Posterior vena cava (tissue), 2 donors: ENCODE results near the gene VPS50. TPM values are rescaled to one million over a fixed set of nuclear protein-coding genes. Genes with fewer than 3 reads are reported as not detected.
"Not testable (repeated sequence)": the region's sequence is repeated elsewhere in the genome, so short reads cannot be mapped to it uniquely, and the experiment has no call there.

Experiments used
- DNase-seq: peaks from one replicate; pipeline ENCODE4 v3.0.0-alpha.2; 2020; ENCODE audit warnings: low spot score
- intact Hi-C, 2 donors: fragments of 100-400 bp; cut with DNase I; formaldehyde crosslinking; loops; one replicate each; pipeline versions ENCODE4 v1.14.1 to v1.14.2; 2022 to 2023
- total RNA-seq, 2 donors: library from RNA; stranded (reverse); fragmentation: NEBNext Ultra II Directional; extraction: Animal tissue kit (Norgen Biotek cat#: 25700); gene quantifications; one replicate each; pipeline ENCODE4 v1.2.1, GENCODE V29; 2021
- donor health status: DM: yes; HTN: yes; CAD: no.
- donor health status: DM: yes; HTN: yes; CAD: no.

Gene VPS50
- total RNA-seq, 2 donors from 2014 or later, result 25.7 to 25.8 TPM

GRCh38 chr7:93320887-93321286 is 88.7 kb downstream of the VPS50 start:
- no peak for DNase-seq
- intact Hi-C loops, result no loop called here

- DNase-seq, intact Hi-C loops: not testable (repeated sequence)
Observed at GRCh38 chr7:93326291-93326690, 94.1 kb downstream of the VPS50 start.

- DNase-seq, result no peak
Observed at GRCh38 chr7:93327006-93327633, 95.0 kb downstream of the VPS50 start.

GRCh38 chr7:93331706-93332105 is 99.5 kb downstream of the VPS50 start:
- no peak for DNase-seq
- intact Hi-C loops, result no loop called here

More at GRCh38 chr7:93327006-93327633, 95.0 kb downstream of the VPS50 start:
- intact Hi-C loops, result no loop called here

GRCh38 chr7:93332172-93332571 is 100.0 kb downstream of the VPS50 start:
- intact Hi-C loops, result no loop called here
- no peak for DNase-seq

GRCh38 chr7:93337052-93337451 is 104.9 kb downstream of the VPS50 start:
- intact Hi-C loops, result no loop called here
- DNase-seq, result no peak

- DNase-seq, intact Hi-C loops: not testable (repeated sequence)
Observed at GRCh38 chr7:93342178-93342577, 110.0 kb downstream of the VPS50 start.

GRCh38 chr7:93350338-93350737 is 118.2 kb downstream of the VPS50 start:
- DNase-seq, result no peak
- intact Hi-C loops, result no loop called here

GRCh38 chr7:93352881-93353280 is 120.7 kb downstream of the VPS50 start:
- intact Hi-C loops, result no loop called here
- no peak for DNase-seq

- intact Hi-C loops, result no loop called here
- no peak for DNase-seq
Observed at GRCh38 chr7:93354815-93355214, 122.6 kb downstream of the VPS50 start.

GRCh38 chr7:93359520-93360198 is 127.5 kb downstream of the VPS50 start:
- DNase-seq, result no peak
- intact Hi-C loops, result no loop called here

GRCh38 chr7:93361853-93362252 is 129.7 kb downstream of the VPS50 start:
- intact Hi-C loops, result no loop called here
- DNase-seq, result no peak

GRCh38 chr7:93364806-93365205 is 132.6 kb downstream of the VPS50 start:
- intact Hi-C loops, result no loop called here

GRCh38 chr7:93365341-93365740 is 133.2 kb downstream of the VPS50 start:
- no peak for DNase-seq
- intact Hi-C loops, result no loop called here

More at GRCh38 chr7:93364806-93365205, 132.6 kb downstream of the VPS50 start:
- DNase-seq, result no peak

- intact Hi-C loops, result no loop called here
- DNase-seq, result no peak
Observed at GRCh38 chr7:93366816-93367215, 134.7 kb downstream of the VPS50 start.

GRCh38 chr7:93367254-93367653 is 135.1 kb downstream of the VPS50 start:
- no peak for DNase-seq
- intact Hi-C loops, result no loop called here

GRCh38 chr7:93370937-93371336 is 138.8 kb downstream of the VPS50 start:
- intact Hi-C loops, result not testable (repeated sequence)

GRCh38 chr7:93373537-93373936 is 141.4 kb downstream of the VPS50 start:
- intact Hi-C loops, result no loop called here
- DNase-seq, result no peak

More at GRCh38 chr7:93370937-93371336, 138.8 kb downstream of the VPS50 start:
- DNase-seq, result not testable (repeated sequence)

- intact Hi-C loops, result no loop called here
- no peak for DNase-seq
Observed at GRCh38 chr7:93374345-93374940, 142.3 kb downstream of the VPS50 start.

- intact Hi-C loops, result no loop called here
- no peak for DNase-seq
Observed at GRCh38 chr7:93375603-93376002, 143.4 kb downstream of the VPS50 start.
